Measurements from ENCODE around the gene UPK2. TPM values are rescaled to one million over a fixed set of nuclear protein-coding genes. Genes with fewer than 3 reads are reported as not detected.

Gene UPK2
- total and polyA plus RNA-seq, 2 of the 13 experiments (the other 11 are each of a cell fraction or from before 2014, with no cell fraction given), result not detected

DNA sequence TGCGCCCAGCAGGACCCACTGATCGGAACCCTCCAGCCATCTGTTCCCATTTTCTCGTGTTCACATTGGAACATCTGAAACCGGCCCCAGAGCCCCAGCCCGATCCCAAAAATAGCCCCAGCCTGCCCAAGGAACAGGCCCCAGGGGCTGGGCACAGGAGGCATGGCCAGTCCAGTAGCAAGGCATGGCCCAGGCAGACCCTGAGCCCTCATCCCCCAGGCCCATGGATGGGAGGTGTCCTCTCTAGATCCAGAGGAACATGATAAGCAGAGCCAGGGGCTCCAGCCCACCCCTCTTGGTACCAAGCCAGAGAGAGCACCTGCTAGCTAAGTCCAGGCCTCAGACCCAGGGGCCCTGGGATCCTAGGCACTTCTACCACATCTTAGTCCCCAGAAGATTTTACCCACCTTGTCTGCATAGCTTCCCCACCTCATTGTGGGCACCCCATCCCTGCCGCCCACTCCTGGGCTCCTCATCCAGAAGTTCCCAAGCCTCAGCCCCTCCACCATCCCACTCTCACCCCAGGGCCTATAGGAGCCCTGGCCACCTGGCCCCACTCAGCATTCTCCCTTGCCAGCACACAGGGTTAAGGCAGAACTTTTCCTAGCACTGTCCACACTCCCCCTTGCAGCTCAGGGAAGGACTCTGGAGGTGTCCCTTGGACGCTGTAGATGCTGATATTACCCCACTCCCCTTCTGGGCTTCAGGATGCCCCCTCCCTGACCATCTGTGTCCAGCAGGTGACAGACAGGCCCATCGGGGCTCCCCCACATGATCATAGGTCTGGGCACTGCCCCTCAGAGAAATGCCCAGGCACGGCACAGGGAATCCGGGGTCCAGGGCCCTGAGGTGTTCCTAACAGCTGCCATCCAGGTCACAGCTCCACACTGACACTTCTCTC lies 39.9 kb upstream of the UPK2 start:
- intact Hi-C loops (cut with micrococcal nuclease; ENCODE audit: unreplicated experiment) (no loop called here), in situ Hi-C loops (cut with HindIII; ENCODE audit: extremely low pct_ligation_motif_present, low pct_unique_long_range_greater_than_20kb) (no loop called here)
- Histone ChIP-seq H3K36me3 (replicated peaks in 1 of 2; ENCODE audit: control insufficient read depth in 1 of 2, insufficient read depth in 2 of 2, low read length in 2 of 2) (no peaks in the 10 kb centered on the region), H2AFZ (ENCODE audit: low read length) (no peak overlapping the region), H3K27ac (ENCODE audit: extremely low read length, insufficient read depth, low read length) (peak overlapping the region; percentile 86), H3K4me3 (replicated peaks in 1 of 3; ENCODE audit: insufficient read depth in 1 of 3, low read depth in 2 of 3, low read length in 3 of 3) (peak overlapping the region in 1 of 3 experiments; percentile 69; a peak in 1 of 6 replicates), H3K9ac (ENCODE audit: insufficient read depth, low read depth, low read length) (peak overlapping the region; percentile 69; the same call in 1 of the 2 replicates), H4K20me1 (ENCODE audit: insufficient read depth, low read length) (no peaks in the 10 kb centered on the region), H3K9me3 (ENCODE audit: low read length) (no peaks in the 10 kb centered on the region), H3K27me3 (ENCODE audit: control insufficient read depth in 1 of 2, insufficient read depth in 2 of 2, low read length in 2 of 2) (no peaks in the 10 kb centered on the region; a peak in 1 of 5 replicates), H3K4me2 (ENCODE audit: low read depth, low read length) (peak overlapping the region; percentile 82), H3K79me2 (ENCODE audit: insufficient read depth, low read length) (peaks cover 18% of the 10 kb centered on the region), H3K4me1 (ENCODE audit: insufficient read depth, low read length) (peaks cover 100% of the 10 kb centered on the region)
- BruUV-seq (replicated peaks), result no TSS peak
- 84% methylated on average over 7 of the region's 10 CpGs for WGBS (ENCODE audit: low lambda C conversion rate)
- ChIA-PET CTCF (ENCODE audit: low intra/inter-chr PET ratio, low total read pairs) (no interaction called here), POLR2A (interaction anchor here (1.1 to 1.4 kb wide), 5 partner anchors 8 to 125 kb away, joined by 3 to 8 read pairs (median 3); partner anchors contain the start of genes BCL9L, DDX6 and RPS25)
- ATAC-seq (no peak), DNase-seq (ENCODE audit: low spot score) (no peak), FAIRE-seq (no peak)
- TF ChIP-seq TARDBP (CRISPR knock-in tag; IDR thresholded peaks at IDR 0.05) (no peak), TMF1 (CRISPR knock-in tag; IDR thresholded peaks at IDR 0.05; ENCODE audit: low read depth) (no peak), ZBTB42 (CRISPR knock-in tag; IDR thresholded peaks at IDR 0.05) (no peak), NONO (IDR thresholded peaks at IDR 0.05) (no peak), NONO (CRISPR knock-in tag; conservative IDR thresholded peaks at IDR 0.05) (no peak), ZFAT (CRISPR knock-in tag; conservative IDR thresholded peaks at IDR 0.05) (no peak), EEA1 (CRISPR knock-in tag; IDR thresholded peaks at IDR 0.05; ENCODE audit: borderline replicate concordance) (no peak), MXI1 (IDR thresholded peaks at IDR 0.05; ENCODE audit: borderline replicate concordance, low read depth, low read length) (no peak), HOXD1 (CRISPR knock-in tag; IDR thresholded peaks at IDR 0.05) (0 out of 2 replicates have a peak, but pooled peaks have one; percentile 41), ZNF567 (CRISPR knock-in tag; IDR thresholded peaks at IDR 0.05; ENCODE audit: borderline replicate concordance) (no peak), ZNF883 (CRISPR knock-in tag; IDR thresholded peaks at IDR 0.05; ENCODE audit: not compliant biosample characterization) (peak; percentile 33), NR2F2 (IDR thresholded peaks at IDR 0.05; ENCODE audit: borderline replicate concordance, low read depth) (no peak)
- TF ChIP-seq, protein P1, sequence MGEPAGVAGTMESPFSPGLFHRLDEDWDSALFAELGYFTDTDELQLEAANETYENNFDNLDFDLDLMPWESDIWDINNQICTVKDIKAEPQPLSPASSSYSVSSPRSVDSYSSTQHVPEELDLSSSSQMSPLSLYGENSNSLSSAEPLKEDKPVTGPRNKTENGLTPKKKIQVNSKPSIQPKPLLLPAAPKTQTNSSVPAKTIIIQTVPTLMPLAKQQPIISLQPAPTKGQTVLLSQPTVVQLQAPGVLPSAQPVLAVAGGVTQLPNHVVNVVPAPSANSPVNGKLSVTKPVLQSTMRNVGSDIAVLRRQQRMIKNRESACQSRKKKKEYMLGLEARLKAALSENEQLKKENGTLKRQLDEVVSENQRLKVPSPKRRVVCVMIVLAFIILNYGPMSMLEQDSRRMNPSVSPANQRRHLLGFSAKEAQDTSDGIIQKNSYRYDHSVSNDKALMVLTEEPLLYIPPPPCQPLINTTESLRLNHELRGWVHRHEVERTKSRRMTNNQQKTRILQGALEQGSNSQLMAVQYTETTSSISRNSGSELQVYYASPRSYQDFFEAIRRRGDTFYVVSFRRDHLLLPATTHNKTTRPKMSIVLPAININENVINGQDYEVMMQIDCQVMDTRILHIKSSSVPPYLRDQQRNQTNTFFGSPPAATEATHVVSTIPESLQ (CRISPR knock-in tag; conservative IDR thresholded peaks at IDR 0.05), result no peak
- TF ChIP-seq, protein P2, sequence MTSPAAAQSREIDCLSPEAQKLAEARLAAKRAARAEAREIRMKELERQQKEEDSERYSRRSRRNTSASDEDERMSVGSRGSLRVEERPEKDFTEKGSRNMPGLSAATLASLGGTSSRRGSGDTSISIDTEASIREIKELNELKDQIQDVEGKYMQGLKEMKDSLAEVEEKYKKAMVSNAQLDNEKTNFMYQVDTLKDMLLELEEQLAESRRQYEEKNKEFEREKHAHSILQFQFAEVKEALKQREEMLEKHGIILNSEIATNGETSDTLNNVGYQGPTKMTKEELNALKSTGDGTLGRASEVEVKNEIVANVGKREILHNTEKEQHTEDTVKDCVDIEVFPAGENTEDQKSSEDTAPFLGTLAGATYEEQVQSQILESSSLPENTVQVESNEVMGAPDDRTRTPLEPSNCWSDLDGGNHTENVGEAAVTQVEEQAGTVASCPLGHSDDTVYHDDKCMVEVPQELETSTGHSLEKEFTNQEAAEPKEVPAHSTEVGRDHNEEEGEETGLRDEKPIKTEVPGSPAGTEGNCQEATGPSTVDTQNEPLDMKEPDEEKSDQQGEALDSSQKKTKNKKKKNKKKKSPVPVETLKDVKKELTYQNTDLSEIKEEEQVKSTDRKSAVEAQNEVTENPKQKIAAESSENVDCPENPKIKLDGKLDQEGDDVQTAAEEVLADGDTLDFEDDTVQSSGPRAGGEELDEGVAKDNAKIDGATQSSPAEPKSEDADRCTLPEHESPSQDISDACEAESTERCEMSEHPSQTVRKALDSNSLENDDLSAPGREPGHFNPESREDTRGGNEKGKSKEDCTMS (CRISPR knock-in tag; conservative IDR thresholded peaks at IDR 0.05), result no peak
- TF ChIP-seq, protein P3, sequence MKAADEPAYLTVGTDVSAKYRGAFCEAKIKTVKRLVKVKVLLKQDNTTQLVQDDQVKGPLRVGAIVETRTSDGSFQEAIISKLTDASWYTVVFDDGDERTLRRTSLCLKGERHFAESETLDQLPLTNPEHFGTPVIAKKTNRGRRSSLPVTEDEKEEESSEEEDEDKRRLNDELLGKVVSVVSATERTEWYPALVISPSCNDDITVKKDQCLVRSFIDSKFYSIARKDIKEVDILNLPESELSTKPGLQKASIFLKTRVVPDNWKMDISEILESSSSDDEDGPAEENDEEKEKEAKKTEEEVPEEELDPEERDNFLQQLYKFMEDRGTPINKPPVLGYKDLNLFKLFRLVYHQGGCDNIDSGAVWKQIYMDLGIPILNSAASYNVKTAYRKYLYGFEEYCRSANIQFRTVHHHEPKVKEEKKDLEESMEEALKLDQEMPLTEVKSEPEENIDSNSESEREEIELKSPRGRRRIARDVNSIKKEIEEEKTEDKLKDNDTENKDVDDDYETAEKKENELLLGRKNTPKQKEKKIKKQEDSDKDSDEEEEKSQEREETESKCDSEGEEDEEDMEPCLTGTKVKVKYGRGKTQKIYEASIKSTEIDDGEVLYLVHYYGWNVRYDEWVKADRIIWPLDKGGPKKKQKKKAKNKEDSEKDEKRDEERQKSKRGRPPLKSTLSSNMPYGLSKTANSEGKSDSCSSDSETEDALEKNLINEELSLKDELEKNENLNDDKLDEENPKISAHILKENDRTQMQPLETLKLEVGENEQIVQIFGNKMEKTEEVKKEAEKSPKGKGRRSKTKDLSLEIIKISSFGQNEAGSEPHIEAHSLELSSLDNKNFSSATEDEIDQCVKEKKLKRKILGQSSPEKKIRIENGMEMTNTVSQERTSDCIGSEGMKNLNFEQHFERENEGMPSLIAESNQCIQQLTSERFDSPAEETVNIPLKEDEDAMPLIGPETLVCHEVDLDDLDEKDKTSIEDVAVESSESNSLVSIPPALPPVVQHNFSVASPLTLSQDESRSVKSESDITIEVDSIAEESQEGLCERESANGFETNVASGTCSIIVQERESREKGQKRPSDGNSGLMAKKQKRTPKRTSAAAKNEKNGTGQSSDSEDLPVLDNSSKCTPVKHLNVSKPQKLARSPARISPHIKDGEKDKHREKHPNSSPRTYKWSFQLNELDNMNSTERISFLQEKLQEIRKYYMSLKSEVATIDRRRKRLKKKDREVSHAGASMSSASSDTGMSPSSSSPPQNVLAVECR (CRISPR knock-in tag; IDR thresholded peaks at IDR 0.05; ENCODE audit: borderline replicate concordance), result 0 out of 2 replicates have a peak, but pooled peaks have one; percentile 15

Data from HepG2 (cell line).